ENCODE measurements around the gene UST.

UST gene

GRCh38 chr6:148713033-148713738 lies 33.6 kb upstream of the UST start:
- TF ChIP-seq, protein P1, sequence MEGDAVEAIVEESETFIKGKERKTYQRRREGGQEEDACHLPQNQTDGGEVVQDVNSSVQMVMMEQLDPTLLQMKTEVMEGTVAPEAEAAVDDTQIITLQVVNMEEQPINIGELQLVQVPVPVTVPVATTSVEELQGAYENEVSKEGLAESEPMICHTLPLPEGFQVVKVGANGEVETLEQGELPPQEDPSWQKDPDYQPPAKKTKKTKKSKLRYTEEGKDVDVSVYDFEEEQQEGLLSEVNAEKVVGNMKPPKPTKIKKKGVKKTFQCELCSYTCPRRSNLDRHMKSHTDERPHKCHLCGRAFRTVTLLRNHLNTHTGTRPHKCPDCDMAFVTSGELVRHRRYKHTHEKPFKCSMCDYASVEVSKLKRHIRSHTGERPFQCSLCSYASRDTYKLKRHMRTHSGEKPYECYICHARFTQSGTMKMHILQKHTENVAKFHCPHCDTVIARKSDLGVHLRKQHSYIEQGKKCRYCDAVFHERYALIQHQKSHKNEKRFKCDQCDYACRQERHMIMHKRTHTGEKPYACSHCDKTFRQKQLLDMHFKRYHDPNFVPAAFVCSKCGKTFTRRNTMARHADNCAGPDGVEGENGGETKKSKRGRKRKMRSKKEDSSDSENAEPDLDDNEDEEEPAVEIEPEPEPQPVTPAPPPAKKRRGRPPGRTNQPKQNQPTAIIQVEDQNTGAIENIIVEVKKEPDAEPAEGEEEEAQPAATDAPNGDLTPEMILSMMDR (IDR thresholded peaks at IDR 0.05; ENCODE audit: extremely low read depth, insufficient read depth, missing control alignments): no peak
- no peak for DNase-seq (ENCODE audit: low spot score)
- in situ Hi-C loops (cut with MboI; ENCODE audit: low pct_unique_long_range_greater_than_20kb, low sequenced_read_pairs, unreplicated experiment): no loop called here

- in situ Hi-C loops (cut with MboI; ENCODE audit: low pct_unique_long_range_greater_than_20kb, low sequenced_read_pairs, unreplicated experiment): no loop called here
- TF ChIP-seq, protein P1 (IDR thresholded peaks at IDR 0.05; ENCODE audit: extremely low read depth, insufficient read depth, missing control alignments): no peak
- no peak for DNase-seq (ENCODE audit: low spot score)
Observed at GRCh38 chr6:148713921-148714320, 32.9 kb upstream of the UST start.

DNA sequence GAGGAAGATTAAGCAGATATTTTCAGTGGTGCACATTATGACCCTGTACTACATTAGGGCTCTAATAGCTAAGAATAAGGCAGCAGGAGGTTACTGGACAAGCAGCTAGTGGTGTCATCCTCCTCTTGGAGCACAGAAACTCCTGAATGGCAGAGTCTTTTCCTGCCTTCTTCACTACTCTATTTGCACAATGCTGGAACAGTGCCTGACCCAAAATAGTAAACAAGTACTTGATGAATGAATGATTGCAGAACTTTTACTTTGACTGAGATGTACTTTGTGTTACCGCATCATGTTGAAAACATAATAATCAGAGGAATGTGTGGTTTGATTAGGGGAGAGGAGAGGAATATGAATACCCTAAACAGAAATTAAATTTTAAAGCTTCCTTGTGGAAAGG lies 30.0 kb upstream of the UST start:
- DNase-seq (ENCODE audit: low spot score): no peak
- in situ Hi-C loops (cut with MboI; ENCODE audit: low pct_unique_long_range_greater_than_20kb, low sequenced_read_pairs, unreplicated experiment): no loop called here
- TF ChIP-seq, protein P1 (IDR thresholded peaks at IDR 0.05; ENCODE audit: extremely low read depth, insufficient read depth, missing control alignments): no peak

DNA sequence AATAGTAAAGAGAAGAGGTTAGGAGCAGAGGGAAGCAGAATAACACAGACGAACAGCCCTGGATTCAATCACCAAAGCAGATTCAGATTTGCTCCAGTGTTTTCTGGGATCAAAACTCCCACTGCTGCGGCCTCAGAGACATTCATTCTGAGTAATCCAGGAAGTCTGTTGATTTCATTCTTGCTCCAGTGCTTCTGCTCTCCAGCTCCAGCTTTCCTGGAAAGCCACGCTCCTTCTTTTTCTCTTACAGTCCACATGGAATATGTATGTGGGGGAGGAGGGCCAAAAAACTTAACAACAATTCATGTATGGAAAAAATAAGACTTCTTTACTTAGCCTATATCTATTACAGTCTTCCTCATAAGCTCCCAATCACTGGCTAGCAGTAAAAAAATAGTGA lies 26.4 kb upstream of the UST start:
- DNase-seq (ENCODE audit: low spot score): no peak
- in situ Hi-C loops (cut with MboI; ENCODE audit: low pct_unique_long_range_greater_than_20kb, low sequenced_read_pairs, unreplicated experiment): no loop called here

GRCh38 chr6:148720897-148721296 lies 25.9 kb upstream of the UST start:
- TF ChIP-seq, protein P1 (IDR thresholded peaks at IDR 0.05; ENCODE audit: extremely low read depth, insufficient read depth, missing control alignments): no peak
- DNase-seq (ENCODE audit: low spot score): no peak
- in situ Hi-C loops (cut with MboI; ENCODE audit: low pct_unique_long_range_greater_than_20kb, low sequenced_read_pairs, unreplicated experiment): no loop called here

More for the DNA sequence above, 26.4 kb upstream of the UST start:
- TF ChIP-seq, protein P1 (IDR thresholded peaks at IDR 0.05; ENCODE audit: extremely low read depth, insufficient read depth, missing control alignments): no peak

DNA sequence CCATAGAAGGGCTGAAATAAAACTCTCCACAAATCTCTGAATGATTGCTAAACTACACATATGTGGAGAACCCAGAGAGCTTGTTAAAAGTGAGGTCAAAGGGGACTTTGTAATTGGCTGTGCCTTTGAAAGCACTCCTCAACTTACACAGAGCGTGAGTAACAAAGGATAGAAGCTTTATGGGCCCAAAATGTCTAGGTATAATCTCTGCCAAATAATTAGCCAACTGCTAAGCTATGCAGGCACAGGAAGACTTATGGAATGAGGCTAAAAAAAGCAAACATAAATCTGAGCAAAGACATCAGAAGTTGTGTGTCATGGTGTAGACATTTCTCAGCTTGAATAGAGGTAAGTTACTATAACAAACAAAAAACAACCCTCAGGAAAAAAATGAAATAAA lies 23.3 kb upstream of the UST start:
- in situ Hi-C loops (cut with MboI; ENCODE audit: low pct_unique_long_range_greater_than_20kb, low sequenced_read_pairs, unreplicated experiment): no loop called here
- DNase-seq (ENCODE audit: low spot score): no peak
- TF ChIP-seq, protein P1 (IDR thresholded peaks at IDR 0.05; ENCODE audit: extremely low read depth, insufficient read depth, missing control alignments): no peak
